IPS DF 6.9 (cell line): ENCODE measurements around the gene MPO.

ENCODE experiments used
- DNase-seq: peaks from one replicate; pipeline ENCODE4 v3.0.0-alpha.2; 2013; ENCODE audit warnings: low read depth, low spot score
- H3K27ac ChIP-seq: one replicate; pipeline ENCODE4 v1.5.1; 2013; ENCODE audit warnings: low read length, control low read depth
- H3K27me3 ChIP-seq: 2 replicates; pipeline ENCODE4 v1.6.1; 2013; ENCODE audit warnings: mild to moderate bottlenecking, low read length; ENCODE audit not compliant: control insufficient read depth, insufficient read depth
- H3K36me3 ChIP-seq: 2 replicates; pipeline ENCODE4 v1.6.1; 2013; ENCODE audit warnings: low read length; ENCODE audit not compliant: control insufficient read depth, insufficient read depth
- H3K4me1 ChIP-seq: 2 replicates; pipeline ENCODE4 v1.6.1; 2013; ENCODE audit warnings: low read length; ENCODE audit not compliant: control insufficient read depth, insufficient read depth
- H3K4me3 ChIP-seq: 2 replicates; pipeline ENCODE4 v1.5.1; 2013; ENCODE audit warnings: mild to moderate bottlenecking, low read length
- H3K9me3 ChIP-seq: 2 replicates; pipeline ENCODE4 v1.6.1; 2013; ENCODE audit warnings: low read length, inconsistent platforms; ENCODE audit not compliant: control insufficient read depth, insufficient read depth
- WGBS: extraction: QIAGEN DNeasy Blood & Tissue Kit; methylation state at CpG from one replicate; pipeline ENCODE4 v1.1.7; 2013; ENCODE audit warnings: mixed read lengths, missing lambda C conversion rate; ENCODE audit not compliant: insufficient read length, insufficient coverage; 5-methylcytosine and 5-hydroxymethylcytosine counted together

MPO gene

GRCh38 chr17:58276423-58276822 is 4.3 kb downstream of the MPO start:
- Histone ChIP-seq H3K27ac (no peak overlapping the region), H3K9me3 (no peaks in the 10 kb centered on the region), H3K4me3 (no peak overlapping the region), H3K27me3 (no peaks in the 10 kb centered on the region), H3K4me1 (no peaks in the 10 kb centered on the region), H3K36me3 (no peaks in the 10 kb centered on the region)
- WGBS: no CpG with 5 or more reads among the region's 2 CpGs
- no peak for DNase-seq

- DNase-seq: no peak
- H3K9me3 ChIP-seq: no peaks in the 10 kb centered on the region
- no peak overlapping the region for H3K4me3 ChIP-seq
- H3K36me3 ChIP-seq: no peaks in the 10 kb centered on the region
- no peaks in the 10 kb centered on the region for H3K4me1 ChIP-seq
- H3K27ac ChIP-seq: no peak overlapping the region
- WGBS: no CpG with 5 or more reads among the region's 10 CpGs
- H3K27me3 ChIP-seq: no peaks in the 10 kb centered on the region
These were observed 5.3 kb downstream of the MPO start for GRCh38 chr17:58275417-58275816.

- Histone ChIP-seq H3K4me3 (no peak overlapping the region), H3K27me3 (no peaks in the 10 kb centered on the region), H3K4me1 (no peaks in the 10 kb centered on the region), H3K36me3 (no peaks in the 10 kb centered on the region), H3K9me3 (no peaks in the 10 kb centered on the region), H3K27ac (no peak overlapping the region)
- no peak for DNase-seq
- WGBS: no CpG with 5 or more reads among the region's 15 CpGs
These were observed 7.2 kb downstream of the MPO start for GRCh38 chr17:58273453-58274104.

- Histone ChIP-seq H3K36me3 (no peaks in the 10 kb centered on the region), H3K9me3 (no peaks in the 10 kb centered on the region), H3K27ac (no peak overlapping the region), H3K27me3 (no peaks in the 10 kb centered on the region), H3K4me1 (no peaks in the 10 kb centered on the region), H3K4me3 (no peak overlapping the region)
- no CpG with 5 or more reads among the region's 12 CpGs for WGBS
- DNase-seq: no peak
These were observed 8.1 kb downstream of the MPO start for GRCh38 chr17:58272367-58273280.

- H3K9me3 ChIP-seq: no peaks in the 10 kb centered on the region
- no peaks in the 10 kb centered on the region for H3K36me3 ChIP-seq
- H3K27ac ChIP-seq: no peak overlapping the region
- H3K4me3 ChIP-seq: no peak overlapping the region
- DNase-seq: no peak
- WGBS: no CpG with 5 or more reads among the region's 21 CpGs
- no peaks in the 10 kb centered on the region for H3K27me3 ChIP-seq
- no peaks in the 10 kb centered on the region for H3K4me1 ChIP-seq
These were observed 9.4 kb downstream of the MPO start for GRCh38 chr17:58271216-58271931.

GRCh38 chr17:58270476-58271215 is 10.1 kb downstream of the MPO start:
- H3K27me3 ChIP-seq: no peaks in the 10 kb centered on the region
- DNase-seq: no peak
- H3K9me3 ChIP-seq: no peaks in the 10 kb centered on the region
- H3K4me3 ChIP-seq: no peak overlapping the region
- H3K27ac ChIP-seq: no peak overlapping the region
- no peaks in the 10 kb centered on the region for H3K36me3 ChIP-seq
- no CpG with 5 or more reads among the region's 15 CpGs for WGBS
- no peaks in the 10 kb centered on the region for H3K4me1 ChIP-seq

- H3K4me3 ChIP-seq: no peak overlapping the region
- no peak overlapping the region for H3K27ac ChIP-seq
- WGBS: no CpG with 5 or more reads among the region's 9 CpGs
- no peak for DNase-seq
- no peaks in the 10 kb centered on the region for H3K4me1 ChIP-seq
- no peaks in the 10 kb centered on the region for H3K36me3 ChIP-seq
- no peaks in the 10 kb centered on the region for H3K9me3 ChIP-seq
- H3K27me3 ChIP-seq: no peaks in the 10 kb centered on the region
These were observed 11.0 kb downstream of the MPO start for GRCh38 chr17:58269557-58270291.

- Histone ChIP-seq H3K4me3 (no peak overlapping the region), H3K27me3 (no peaks in the 10 kb centered on the region), H3K27ac (no peak overlapping the region), H3K4me1 (no peaks in the 10 kb centered on the region), H3K9me3 (no peaks in the 10 kb centered on the region), H3K36me3 (no peaks in the 10 kb centered on the region)
- DNase-seq: no peak
- no CpG with 5 or more reads among the region's 6 CpGs for WGBS
These were observed 11.8 kb downstream of the MPO start for GRCh38 chr17:58268774-58269556.

GRCh38 chr17:58268326-58268725 is 12.4 kb downstream of the MPO start:
- Histone ChIP-seq H3K36me3 (no peaks in the 10 kb centered on the region), H3K27ac (no peak overlapping the region), H3K27me3 (no peaks in the 10 kb centered on the region), H3K4me1 (no peaks in the 10 kb centered on the region), H3K9me3 (no peaks in the 10 kb centered on the region), H3K4me3 (no peak overlapping the region)
- no peak for DNase-seq
- no CpG with 5 or more reads among the region's 12 CpGs for WGBS
